GM18907 (cell line): ENCODE data around the gene RACGAP1.
"Not testable (repeated sequence)": the region's sequence is repeated elsewhere in the genome, so short reads cannot be mapped to it uniquely, and the experiment has no call there.

Source experiments
- ATAC-seq: cut with Tn5 transposase; IDR thresholded peaks from one replicate; pipeline ENCODE4 v1.9.1; 2021; ENCODE audit warnings: mild to moderate bottlenecking, moderate library complexity; ENCODE audit not compliant: unreplicated experiment

Gene RACGAP1

GRCh38 chr12:50032515-50032853 is 7.2 kb upstream of the RACGAP1 start:
- ATAC-seq: no peak

- ATAC-seq: not testable (repeated sequence)
Measured at GRCh38 chr12:50030449-50030848, 5.2 kb upstream of the RACGAP1 start.

- no peak for ATAC-seq
Measured at GRCh38 chr12:50026691-50027090, 1.4 kb upstream of the RACGAP1 start.

- ATAC-seq: peak; percentile 22
Measured at GRCh38 chr12:50024805-50025186, 498 bp downstream of the RACGAP1 start.

GRCh38 chr12:50024227-50024626 is 1.1 kb downstream of the RACGAP1 start:
- ATAC-seq: no peak

- no peak for ATAC-seq
Measured at GRCh38 chr12:50022903-50023302, 2.4 kb downstream of the RACGAP1 start.

GRCh38 chr12:50021031-50021430 is 4.3 kb downstream of the RACGAP1 start:
- ATAC-seq: no peak

- ATAC-seq: no peak
Measured at GRCh38 chr12:50019524-50019923, 5.8 kb downstream of the RACGAP1 start.

- ATAC-seq: no peak
Measured at GRCh38 chr12:50018968-50019367, 6.3 kb downstream of the RACGAP1 start.

GRCh38 chr12:50018154-50018553 is 7.1 kb downstream of the RACGAP1 start:
- ATAC-seq: no peak

- ATAC-seq: no peak
Measured at GRCh38 chr12:50017641-50018040, 7.7 kb downstream of the RACGAP1 start.

GRCh38 chr12:50016501-50017475 is 8.5 kb downstream of the RACGAP1 start:
- no peak for ATAC-seq

- ATAC-seq: no peak
Measured at GRCh38 chr12:50014342-50014741, 11.0 kb downstream of the RACGAP1 start.

- ATAC-seq: no peak
Measured at GRCh38 chr12:50013361-50014147, 11.7 kb downstream of the RACGAP1 start.

GRCh38 chr12:50006754-50007442 is 18.4 kb downstream of the RACGAP1 start:
- no peak for ATAC-seq

GRCh38 chr12:50006280-50006679 is 19.0 kb downstream of the RACGAP1 start:
- no peak for ATAC-seq

- no peak for ATAC-seq
Measured at GRCh38 chr12:50005175-50005574, 20.1 kb downstream of the RACGAP1 start.

- no peak for ATAC-seq
Measured at GRCh38 chr12:50004696-50005095, 20.6 kb downstream of the RACGAP1 start.

- ATAC-seq: no peak
Measured at GRCh38 chr12:50003595-50003994, 21.7 kb downstream of the RACGAP1 start.

GRCh38 chr12:49998453-49998852 is 26.8 kb downstream of the RACGAP1 start:
- no peak for ATAC-seq

- no peak for ATAC-seq
Measured at GRCh38 chr12:49990273-49990672, 35.0 kb downstream of the RACGAP1 start.
